PC-9 (cell line): ENCODE measurements around the gene KLC1.

ENCODE experiments used
- CTCF ChIP-seq: fragments of 200-600 bp; sonication (generic); conservative IDR thresholded peaks from 2 replicates; pipeline ENCODE4 v1.6.1; 2017; ENCODE audit warnings: mixed run types, antibody characterized with exemption, mild to moderate bottlenecking, moderate library complexity
- EZH2 ChIP-seq: fragments of 200-600 bp; sonication (generic); IDR thresholded peaks from 2 replicates; pipeline ENCODE4 v1.8.0; 2017; ENCODE audit warnings: antibody characterized with exemption, low read depth

GRCh38 chr14:103628221-103628683 lies 759 bp upstream of the KLC1 start:
- no peak for TF ChIP-seq CTCF
- TF ChIP-seq EZH2 = no peak
